HEK293 (cell line): Measurements from ENCODE around the gene PMEL.

Experiments
- KLF17 ChIP-seq: fragments of 450-650 bp; formaldehyde crosslinking; IDR thresholded peaks from 2 replicates; pipeline ENCODE4 v1.5.1; 2016; ENCODE audit warnings: missing biosample characterization, missing genetic modification characterization
- PATZ1 ChIP-seq: fragments of 450-650 bp; formaldehyde crosslinking; IDR thresholded peaks from 2 replicates; pipeline ENCODE4 v1.5.1; 2016; ENCODE audit warnings: missing biosample characterization, missing genetic modification characterization
- ZNF302 ChIP-seq: fragments of 450-650 bp; formaldehyde crosslinking; IDR thresholded peaks from 2 replicates; pipeline ENCODE4 v1.5.1; 2016; ENCODE audit warnings: missing biosample characterization, missing genetic modification characterization, low read depth
- ZNF449 ChIP-seq: fragments of 450-650 bp; formaldehyde crosslinking; IDR thresholded peaks from 2 replicates; pipeline ENCODE4 v1.5.1; 2017; ENCODE audit warnings: missing biosample characterization, mild to moderate bottlenecking, missing genetic modification characterization, moderate library complexity
- ZNF639 ChIP-seq: fragments of 450-650 bp; formaldehyde crosslinking; IDR thresholded peaks from 2 replicates; pipeline ENCODE4 v1.5.1; 2016; ENCODE audit warnings: missing biosample characterization, missing genetic modification characterization
- ZNF677 ChIP-seq: fragments of 450-650 bp; IDR thresholded peaks from 2 replicates; pipeline ENCODE4 v1.5.0; 2018; ENCODE audit warnings: missing biosample characterization, mild to moderate bottlenecking, missing genetic modification characterization, moderate library complexity
- ZXDB ChIP-seq: fragments of 450-650 bp; formaldehyde crosslinking; IDR thresholded peaks from 2 replicates; pipeline ENCODE4 v1.5.1; 2016; ENCODE audit warnings: missing biosample characterization, missing genetic modification characterization
- TF ChIP-seq, protein P1 (sequence below): fragments of 450-650 bp; formaldehyde crosslinking; IDR thresholded peaks from 2 replicates; pipeline ENCODE4 v1.5.1; 2016; ENCODE audit warnings: missing biosample characterization, missing genetic modification characterization
- TF ChIP-seq, protein P2 (sequence below): fragments of 450-650 bp; formaldehyde crosslinking; IDR thresholded peaks from 2 replicates; pipeline ENCODE4 v1.5.1; 2016; ENCODE audit warnings: missing biosample characterization, missing genetic modification characterization

GRCh38 chr12:55930771-55931316, 35.0 kb downstream of the PMEL start, which contains the start of gene DGKA:
- TF ChIP-seq, protein P1, sequence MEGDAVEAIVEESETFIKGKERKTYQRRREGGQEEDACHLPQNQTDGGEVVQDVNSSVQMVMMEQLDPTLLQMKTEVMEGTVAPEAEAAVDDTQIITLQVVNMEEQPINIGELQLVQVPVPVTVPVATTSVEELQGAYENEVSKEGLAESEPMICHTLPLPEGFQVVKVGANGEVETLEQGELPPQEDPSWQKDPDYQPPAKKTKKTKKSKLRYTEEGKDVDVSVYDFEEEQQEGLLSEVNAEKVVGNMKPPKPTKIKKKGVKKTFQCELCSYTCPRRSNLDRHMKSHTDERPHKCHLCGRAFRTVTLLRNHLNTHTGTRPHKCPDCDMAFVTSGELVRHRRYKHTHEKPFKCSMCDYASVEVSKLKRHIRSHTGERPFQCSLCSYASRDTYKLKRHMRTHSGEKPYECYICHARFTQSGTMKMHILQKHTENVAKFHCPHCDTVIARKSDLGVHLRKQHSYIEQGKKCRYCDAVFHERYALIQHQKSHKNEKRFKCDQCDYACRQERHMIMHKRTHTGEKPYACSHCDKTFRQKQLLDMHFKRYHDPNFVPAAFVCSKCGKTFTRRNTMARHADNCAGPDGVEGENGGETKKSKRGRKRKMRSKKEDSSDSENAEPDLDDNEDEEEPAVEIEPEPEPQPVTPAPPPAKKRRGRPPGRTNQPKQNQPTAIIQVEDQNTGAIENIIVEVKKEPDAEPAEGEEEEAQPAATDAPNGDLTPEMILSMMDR (tag by site-specific recombination), result peak; percentile 62
- TF ChIP-seq, protein P2, sequence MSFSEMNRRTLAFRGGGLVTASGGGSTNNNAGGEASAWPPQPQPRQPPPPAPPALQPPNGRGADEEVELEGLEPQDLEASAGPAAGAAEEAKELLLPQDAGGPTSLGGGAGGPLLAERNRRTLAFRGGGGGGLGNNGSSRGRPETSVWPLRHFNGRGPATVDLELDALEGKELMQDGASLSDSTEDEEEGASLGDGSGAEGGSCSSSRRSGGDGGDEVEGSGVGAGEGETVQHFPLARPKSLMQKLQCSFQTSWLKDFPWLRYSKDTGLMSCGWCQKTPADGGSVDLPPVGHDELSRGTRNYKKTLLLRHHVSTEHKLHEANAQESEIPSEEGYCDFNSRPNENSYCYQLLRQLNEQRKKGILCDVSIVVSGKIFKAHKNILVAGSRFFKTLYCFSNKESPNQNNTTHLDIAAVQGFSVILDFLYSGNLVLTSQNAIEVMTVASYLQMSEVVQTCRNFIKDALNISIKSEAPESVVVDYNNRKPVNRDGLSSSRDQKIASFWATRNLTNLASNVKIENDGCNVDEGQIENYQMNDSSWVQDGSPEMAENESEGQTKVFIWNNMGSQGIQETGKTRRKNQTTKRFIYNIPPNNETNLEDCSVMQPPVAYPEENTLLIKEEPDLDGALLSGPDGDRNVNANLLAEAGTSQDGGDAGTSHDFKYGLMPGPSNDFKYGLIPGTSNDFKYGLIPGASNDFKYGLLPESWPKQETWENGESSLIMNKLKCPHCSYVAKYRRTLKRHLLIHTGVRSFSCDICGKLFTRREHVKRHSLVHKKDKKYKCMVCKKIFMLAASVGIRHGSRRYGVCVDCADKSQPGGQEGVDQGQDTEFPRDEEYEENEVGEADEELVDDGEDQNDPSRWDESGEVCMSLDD (tag by site-specific recombination), result no peak
- no peak for TF ChIP-seq ZNF302
- TF ChIP-seq ZXDB (tag by site-specific recombination), result no peak
- TF ChIP-seq ZNF677 (tag by site-specific recombination), result no peak
- TF ChIP-seq ZNF639 (tag by site-specific recombination), result no peak
- TF ChIP-seq KLF17 (tag by site-specific recombination), result no peak
- TF ChIP-seq PATZ1 (tag by site-specific recombination), result peak; percentile 69
- TF ChIP-seq ZNF449 (tag by site-specific recombination), result no peak
